PC-3 (cell line): ENCODE measurements around the gene CWC25. TPM values are rescaled to one million over a fixed set of nuclear protein-coding genes. Genes with fewer than 3 reads are reported as not detected.
"Not testable (repeated sequence)": the region's sequence is repeated elsewhere in the genome, so short reads cannot be mapped to it uniquely, and the experiment has no call there.

Source experiments
- ATAC-seq: fragments of 200-7000 bp; cut with Tn5 transposase; 2 replicates; pipeline ENCODE4 v1.9.1; 2020; ENCODE audit warnings: mild to moderate bottlenecking, moderate library complexity
- BruUV-seq: library from RNA; stranded (reverse); fragments of 400-500 nt; replicated peaks from 2 replicates; lab custom pipeline; 2021; lab: Mats Ljungman, UMichigan
- CTCF ChIA-PET: fragments of 300-600 bp; sonication (Branson Sonifier 250); formaldehyde crosslinking; loops from one replicate; lab custom pipeline; 2022; ENCODE audit warnings: antibody characterized with exemption; lab: Charles Lee
- POLR2A ChIA-PET: fragments of 300-600 bp; sonication (Branson Sonifier 250); formaldehyde crosslinking; loops from one replicate; lab custom pipeline; 2022; ENCODE audit warnings: antibody characterized with exemption; ENCODE audit not compliant: unreplicated experiment; lab: Charles Lee
- DNase-seq: peaks from one replicate; pipeline ENCODE4 v3.0.0-alpha.2; 2015
- H2AFZ ChIP-seq: fragments of 300-600 bp; sonication (generic); 2 replicates; pipeline ENCODE4 v1.6.0; 2016; ENCODE audit warnings: antibody characterized with exemption, low read length
- H3F3A ChIP-seq: fragments of 300-600 bp; sonication (generic); one replicate; pipeline ENCODE4 v1.6.0; 2017; ENCODE audit warnings: antibody characterized with exemption, low read length, control low read depth, mild to moderate bottlenecking; ENCODE audit not compliant: unreplicated experiment
- H3K27ac ChIP-seq: fragments of 300-600 bp; sonication (generic); 2 replicates; pipeline ENCODE4 v1.5.1; 2016; ENCODE audit warnings: mild to moderate bottlenecking, low read length
- H3K27me3 ChIP-seq: fragments of 300-600 bp; sonication (generic); 2 replicates; pipeline ENCODE4 v1.6.1; 2016; ENCODE audit warnings: low read length, mixed read lengths
- H3K36me3 ChIP-seq: fragments of 300-600 bp; sonication (generic); 2 replicates; pipeline ENCODE4 v1.6.1; 2016; ENCODE audit warnings: low read depth, mixed run types, low read length, mixed read lengths
- H3K4me1 ChIP-seq: fragments of 300-600 bp; sonication (generic); 2 replicates; pipeline ENCODE4 v1.5.1; 2016; ENCODE audit warnings: low read length; ENCODE audit not compliant: insufficient read depth
- H3K4me2 ChIP-seq: fragments of 300-600 bp; sonication (generic); 2 replicates; pipeline ENCODE4 v1.6.0; 2016; ENCODE audit warnings: low read length
- H3K4me3 ChIP-seq: fragments of 300-600 bp; sonication (generic); 2 replicates; pipeline ENCODE4 v1.5.1; 2016; ENCODE audit warnings: mild to moderate bottlenecking, low read length, mixed read lengths
- H3K79me2 ChIP-seq: fragments of 300-600 bp; sonication (generic); 2 replicates; pipeline ENCODE4 v1.6.1; 2017; ENCODE audit warnings: low read length, mixed read lengths
- H3K9ac ChIP-seq: fragments of 300-600 bp; sonication (generic); 2 replicates; pipeline ENCODE4 v1.6.0; 2016; ENCODE audit warnings: mild to moderate bottlenecking, low read length
- H3K9me2 ChIP-seq: fragments of 300-600 bp; sonication (generic); replicated peaks from 2 replicates; pipeline ENCODE4 v1.6.1; 2016; ENCODE audit warnings: mixed run types, low read length, mixed read lengths
- H3K9me3 ChIP-seq: fragments of 300-600 bp; sonication (generic); 2 replicates; pipeline ENCODE4 v1.6.1; 2016; ENCODE audit warnings: low read length, mixed read lengths
- H4K20me1 ChIP-seq: fragments of 300-600 bp; sonication (generic); 2 replicates; pipeline ENCODE4 v1.6.1; 2016; ENCODE audit warnings: low read length, mixed read lengths
- CTCF ChIP-seq: fragments of 300-600 bp; sonication (generic); conservative IDR thresholded peaks from 2 replicates; pipeline ENCODE4 v1.5.1; 2017; ENCODE audit warnings: antibody characterized with exemption, low read depth, mild to moderate bottlenecking, low read length
- EZH2 ChIP-seq: fragments of 300-600 bp; sonication (generic); IDR thresholded peaks from one replicate; pipeline ENCODE4 v1.6.1; 2017; ENCODE audit warnings: antibody characterized with exemption, mild to moderate bottlenecking, low read length; ENCODE audit not compliant: unreplicated experiment
- EZH2phosphoT487 ChIP-seq: fragments of 300-600 bp; sonication (generic); IDR thresholded peaks from 2 replicates; pipeline ENCODE4 v1.6.1; 2018; ENCODE audit warnings: mild to moderate bottlenecking, antibody characterized with exemption, low read length, borderline replicate concordance
- intact Hi-C: fragments of 100-400 bp; cut with micrococcal nuclease; formaldehyde crosslinking; loops from 2 replicates; pipeline ENCODE4 v1.9.0; 2023
- total RNA-seq: library from RNA; depleted of rRNA; stranded (reverse); fragments of >200 nt; gene quantifications from 2 replicates; pipeline ENCODE4 v1.2.3, GENCODE V29; 2014

CWC25 gene
- total RNA-seq, 1 experiment from 2014 or later = 15.0 TPM

- H4K20me1 ChIP-seq = peaks cover 8% of the 10 kb centered on the region
- no peak overlapping the region for H3K9ac ChIP-seq
- ChIA-PET POLR2A (no interaction called here), CTCF (interaction anchor here (0.7 kb wide), 1 partner anchor 178 kb away, joined by 4 read pairs; no protein-coding TSS in a partner anchor)
- BruUV-seq = no TSS peak
- no peaks in the 10 kb centered on the region for H3K9me2 ChIP-seq
- H3F3A ChIP-seq = no peaks in the 10 kb centered on the region
- no peaks in the 10 kb centered on the region for H3K9me3 ChIP-seq
- H3K4me2 ChIP-seq = no peak overlapping the region
- H3K4me3 ChIP-seq = no peak overlapping the region
- no peak for ATAC-seq
- intact Hi-C loops = no loop called here
- no peak overlapping the region for H3K27ac ChIP-seq
- no peak overlapping the region for H2AFZ ChIP-seq
- DNase-seq = no peak
- H3K27me3 ChIP-seq = no peaks in the 10 kb centered on the region
- peaks cover 16% of the 10 kb centered on the region for H3K79me2 ChIP-seq
- peaks cover 9% of the 10 kb centered on the region for H3K36me3 ChIP-seq
- no peak for TF ChIP-seq EZH2phosphoT487
- TF ChIP-seq CTCF = no peak
- no peak for TF ChIP-seq EZH2
- 0 out of 2 replicates have a peak, but pooled peaks cover 3% of the 10 kb centered on the region for H3K4me1 ChIP-seq
Observed at GRCh38 chr17:38857271-38857670, 32.1 kb upstream of the CWC25 start.

GRCh38 chr17:38855101-38855714, 30.1 kb upstream of the CWC25 start:
- Histone ChIP-seq H3K36me3 (peaks cover 29% of the 10 kb centered on the region), H3K4me2 (peak overlapping the region; percentile 14; the same call in 1 of the 2 replicates), H3K4me1 (peaks cover 14% of the 10 kb centered on the region; the same call in 1 of the 2 replicates), H4K20me1 (peaks cover 29% of the 10 kb centered on the region), H3K79me2 (peaks cover 36% of the 10 kb centered on the region)
- DNase-seq = peak; percentile 65
- H3F3A ChIP-seq, H3K9me3 ChIP-seq, H3K4me3 ChIP-seq, H2AFZ ChIP-seq, POLR2A ChIA-PET, H3K27ac ChIP-seq, intact Hi-C loops, ATAC-seq, H3K27me3 ChIP-seq, CTCF ChIA-PET, H3K9ac ChIP-seq, BruUV-seq, H3K9me2 ChIP-seq: not testable (repeated sequence)

GRCh38 chr17:38853292-38854219, 28.4 kb upstream of the CWC25 start, which contains the start of gene RPL23:
Gene RPL23 (minus strand): TSS chr17:38853721. CDS start chr17:38853710, 11 bp downstream.
- Histone ChIP-seq H3K27me3 (no peaks in the 10 kb centered on the region), H3K79me2 (peaks cover 43% of the 10 kb centered on the region), H3K4me2 (peak within 1 kb of the TSS; percentile 99), H3K36me3 (peaks cover 44% of the 10 kb centered on the region), H3K4me3 (peak within 1 kb of the TSS; percentile 90), H3K27ac (peak within 1 kb of the TSS; percentile 74), H3F3A (no peaks in the 10 kb centered on the region), H3K9ac (peak within 1 kb of the TSS; percentile 98), H3K9me3 (no peaks in the 10 kb centered on the region), H3K4me1 (peaks cover 14% of the 10 kb centered on the region; the same call in 1 of the 2 replicates), H3K9me2 (no peaks in the 10 kb centered on the region), H4K20me1 (peaks cover 35% of the 10 kb centered on the region), H2AFZ (peak within 1 kb of the TSS; percentile 89)
- ATAC-seq = peak; percentile 84
- DNase-seq = peak; percentile 95
- TF ChIP-seq EZH2phosphoT487 (no peak), EZH2 (no peak), CTCF (no peak)
- POLR2A ChIA-PET = interaction anchor here (0.6 to 0.7 kb wide), 4 partner anchors 16 to 159 kb away, joined by 3 to 5 read pairs (median 3); no protein-coding TSS in a partner anchor
- intact Hi-C loops = no loop called here
- CTCF ChIA-PET = interaction anchor here (0.6 kb wide), 1 partner anchor 18 kb away, joined by 4 read pairs; no protein-coding TSS in a partner anchor
- TSS peak; percentile 73 for BruUV-seq
